Effector CD8-positive, alpha-beta T cell (primary cell): ENCODE data around the gene PEBP1.
"Not testable (repeated sequence)": the region's sequence is repeated elsewhere in the genome, so short reads cannot be mapped to it uniquely, and the experiment has no call there.

Source experiments
- DNase-seq: peaks from one replicate; lab custom pipeline; 2025; lab: John Stamatoyannopoulos, UW
- total RNA-seq, 4 experiments: gene quantifications; one replicate each; lab custom pipeline; 2026; lab: John Stamatoyannopoulos, UW

PEBP1 gene
- total RNA-seq: 117 to 176 (median 145) reads per million in 4 experiments

DNA sequence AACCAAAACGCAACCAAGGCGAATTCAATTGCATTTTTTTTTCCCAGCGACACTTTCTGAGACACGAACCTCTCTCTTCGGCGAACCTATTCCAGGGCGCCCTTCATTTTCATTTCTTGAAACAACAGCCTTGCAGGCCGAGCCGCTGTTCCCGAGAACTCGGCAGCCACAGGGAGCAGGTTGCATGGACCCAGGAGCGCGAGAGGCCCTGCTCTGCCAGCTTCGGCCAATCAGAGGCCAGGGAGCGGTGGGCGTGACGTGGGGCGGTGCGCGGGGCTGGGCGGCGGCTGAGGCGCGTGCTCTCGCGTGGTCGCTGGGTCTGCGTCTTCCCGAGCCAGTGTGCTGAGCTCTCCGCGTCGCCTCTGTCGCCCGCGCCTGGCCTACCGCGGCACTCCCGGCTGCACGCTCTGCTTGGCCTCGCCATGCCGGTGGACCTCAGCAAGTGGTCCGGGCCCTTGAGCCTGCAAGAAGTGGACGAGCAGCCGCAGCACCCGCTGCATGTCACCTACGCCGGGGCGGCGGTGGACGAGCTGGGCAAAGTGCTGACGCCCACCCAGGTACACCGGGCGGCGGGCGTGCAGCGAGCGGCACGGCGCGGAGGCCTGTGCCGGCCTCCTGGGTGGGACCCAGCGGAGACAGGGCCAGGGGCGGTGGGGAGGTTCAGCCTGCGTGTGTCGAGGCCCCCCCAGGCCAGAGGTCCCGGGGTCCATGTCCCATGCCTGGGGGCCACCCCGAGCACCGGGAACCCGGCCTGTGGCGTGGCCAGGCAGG, at the start of gene PEBP1:
PEBP1 (plus strand) TSS at position 337 of the 771 bp plus-strand sequence; CDS start at position 423, 86 bp downstream.
- DNase-seq: peak; percentile 86

GRCh38 chr12:118089782-118090181, 46.1 kb upstream of the PEBP1 start:
- no peak for DNase-seq

- DNase-seq: no peak
These were observed 41.9 kb upstream of the PEBP1 start for GRCh38 chr12:118094039-118094438.

DNA sequence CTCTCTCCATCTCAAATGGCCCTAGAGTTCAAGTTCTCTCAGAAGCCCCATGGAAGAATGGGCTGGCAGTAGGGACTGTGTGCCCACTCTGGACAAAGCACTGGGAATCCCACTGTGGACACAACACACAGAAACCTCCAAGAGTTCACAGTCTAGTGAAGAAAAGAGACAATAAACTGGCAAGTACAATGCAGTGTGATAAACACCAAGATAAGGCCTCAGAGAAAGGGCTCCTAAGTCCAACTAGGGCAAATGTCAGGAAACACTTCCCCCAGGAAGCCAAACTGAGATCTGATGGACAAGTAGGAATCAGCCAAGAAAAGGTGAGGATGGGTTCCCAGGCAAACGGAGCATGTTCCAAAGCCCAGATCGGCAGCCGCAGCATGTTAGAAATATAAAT, 37.5 kb upstream of the PEBP1 start:
- DNase-seq: no peak

DNA sequence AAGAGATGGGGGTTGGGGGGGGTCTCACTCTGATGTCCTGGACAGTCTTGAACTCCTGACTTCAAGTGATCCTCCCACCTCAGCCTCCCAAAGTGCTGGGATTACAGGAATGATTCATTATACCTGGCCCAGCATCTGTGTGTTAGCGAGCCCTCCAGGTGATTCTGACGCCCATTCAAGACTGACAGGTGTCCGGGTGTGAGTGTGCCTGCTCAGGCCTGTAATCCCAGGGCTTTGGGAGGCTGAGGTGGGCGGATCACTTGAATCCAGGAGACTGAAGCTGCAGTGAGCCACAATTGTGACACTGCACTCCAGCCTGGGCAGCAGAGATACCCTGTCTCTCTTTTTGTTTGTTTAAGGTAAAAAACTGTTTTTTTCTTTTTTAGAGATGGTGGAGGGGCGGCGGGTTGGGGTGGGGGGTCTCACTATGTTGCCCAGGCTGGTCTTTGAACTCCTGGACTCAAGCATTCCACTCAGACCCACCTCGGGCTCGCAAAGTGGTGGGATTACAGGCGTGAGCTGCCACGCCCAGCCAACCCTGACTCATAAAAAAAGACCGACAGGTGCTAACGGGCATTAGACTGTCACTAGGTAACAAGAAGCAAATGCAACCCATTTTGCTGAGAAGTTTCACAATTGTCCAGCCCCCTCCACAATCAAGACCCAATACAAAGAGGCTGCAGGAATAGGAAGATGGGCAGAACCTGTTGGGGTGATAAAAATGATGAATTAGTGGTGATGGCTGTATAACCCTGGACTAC, 36.8 kb upstream of the PEBP1 start:
- no peak for DNase-seq

GRCh38 chr12:118101051-118101450, 34.9 kb upstream of the PEBP1 start:
- DNase-seq: no peak

DNA sequence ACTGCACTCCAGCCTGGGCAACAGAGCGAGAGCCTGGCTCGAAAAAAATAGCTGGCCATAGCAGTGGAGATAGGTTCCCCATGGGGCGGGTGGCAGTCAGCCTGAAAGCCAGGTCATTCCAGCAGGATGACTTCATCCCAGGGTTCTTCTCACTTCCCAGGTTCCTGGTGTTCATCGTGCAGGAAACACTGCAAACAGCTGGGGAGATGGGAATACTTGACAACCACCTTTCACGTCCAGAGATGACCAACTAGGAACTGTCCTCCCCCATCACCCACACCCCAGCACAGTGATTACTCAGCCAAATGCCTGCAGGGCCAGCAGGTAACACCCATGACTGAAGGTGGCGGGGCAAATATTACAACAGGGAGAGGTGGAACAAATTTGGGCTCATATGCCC, 33.9 kb upstream of the PEBP1 start:
- no peak for DNase-seq

- DNase-seq: no peak
These were observed 33.3 kb upstream of the PEBP1 start for GRCh38 chr12:118102609-118103008.

GRCh38 chr12:118103201-118103600, 32.7 kb upstream of the PEBP1 start:
- no peak for DNase-seq

GRCh38 chr12:118103601-118104382, 32.1 kb upstream of the PEBP1 start, which contains the start of gene VSIG10:
TSS of gene VSIG10 (minus strand) at chr12:118104011. CDS start at chr12:118103671, 340 bp downstream.
- DNase-seq: no peak

DNA sequence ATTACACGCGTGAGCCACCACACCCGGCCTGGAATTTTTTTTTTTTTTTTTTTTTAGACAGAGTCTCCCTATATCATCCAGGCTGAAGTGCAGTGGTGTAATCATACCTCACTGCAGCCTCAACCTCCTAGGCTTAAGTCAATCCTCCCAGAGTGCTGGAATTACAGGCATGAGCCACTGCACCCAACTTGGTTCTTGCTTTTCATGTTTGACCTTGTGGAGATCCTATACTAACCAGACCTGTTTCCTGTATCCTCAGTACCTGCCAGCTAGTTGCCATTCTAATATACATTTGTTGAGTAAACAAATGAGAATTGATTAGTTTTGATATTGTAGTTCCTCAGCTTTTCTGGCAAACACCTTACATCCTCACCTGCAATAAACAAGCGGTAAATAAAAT, 28.9 kb upstream of the PEBP1 start:
- DNase-seq: no peak

- no peak for DNase-seq
These were observed 28.2 kb upstream of the PEBP1 start for GRCh38 chr12:118107694-118108093.

DNA sequence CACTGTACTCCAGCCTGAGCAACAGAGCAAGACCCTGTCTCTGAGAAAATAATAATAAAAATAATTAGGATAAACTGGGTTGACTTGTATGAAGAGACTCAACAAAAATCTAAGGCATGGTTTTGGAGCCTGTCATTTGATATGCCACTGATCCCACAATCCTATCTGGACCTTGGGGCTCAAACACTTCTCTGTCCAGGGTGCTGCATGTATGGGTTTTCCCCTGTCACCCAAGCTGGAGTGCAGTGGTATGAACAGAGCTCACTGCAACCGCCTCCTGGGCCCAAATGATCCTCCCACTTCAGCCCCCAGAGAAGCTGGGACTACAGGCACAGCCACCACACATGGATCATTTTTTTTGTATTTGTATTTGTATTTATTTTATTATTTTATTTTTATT, 26.8 kb upstream of the PEBP1 start:
- DNase-seq: no peak

DNA sequence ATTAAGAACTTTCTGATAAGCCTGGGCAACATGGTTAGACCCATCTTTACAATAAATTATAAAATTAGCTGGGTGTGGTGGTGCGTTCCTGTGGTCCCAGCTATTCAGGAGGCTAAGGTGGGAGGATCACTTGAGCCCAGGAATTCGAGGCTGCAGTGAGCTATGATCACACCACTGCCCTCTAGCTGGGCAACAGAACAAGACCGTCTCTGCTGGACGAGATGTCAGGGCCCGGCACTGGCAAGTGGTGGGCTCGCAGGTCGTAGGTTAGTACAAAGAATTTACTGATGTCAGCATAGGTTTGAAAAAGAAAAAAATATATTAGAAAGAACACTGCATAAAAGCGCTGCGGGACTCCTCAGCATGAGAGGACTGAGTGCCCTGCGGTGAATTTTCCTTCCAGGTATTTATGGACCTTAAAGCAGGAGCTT, 16.5 kb upstream of the PEBP1 start:
- no peak for DNase-seq

DNA sequence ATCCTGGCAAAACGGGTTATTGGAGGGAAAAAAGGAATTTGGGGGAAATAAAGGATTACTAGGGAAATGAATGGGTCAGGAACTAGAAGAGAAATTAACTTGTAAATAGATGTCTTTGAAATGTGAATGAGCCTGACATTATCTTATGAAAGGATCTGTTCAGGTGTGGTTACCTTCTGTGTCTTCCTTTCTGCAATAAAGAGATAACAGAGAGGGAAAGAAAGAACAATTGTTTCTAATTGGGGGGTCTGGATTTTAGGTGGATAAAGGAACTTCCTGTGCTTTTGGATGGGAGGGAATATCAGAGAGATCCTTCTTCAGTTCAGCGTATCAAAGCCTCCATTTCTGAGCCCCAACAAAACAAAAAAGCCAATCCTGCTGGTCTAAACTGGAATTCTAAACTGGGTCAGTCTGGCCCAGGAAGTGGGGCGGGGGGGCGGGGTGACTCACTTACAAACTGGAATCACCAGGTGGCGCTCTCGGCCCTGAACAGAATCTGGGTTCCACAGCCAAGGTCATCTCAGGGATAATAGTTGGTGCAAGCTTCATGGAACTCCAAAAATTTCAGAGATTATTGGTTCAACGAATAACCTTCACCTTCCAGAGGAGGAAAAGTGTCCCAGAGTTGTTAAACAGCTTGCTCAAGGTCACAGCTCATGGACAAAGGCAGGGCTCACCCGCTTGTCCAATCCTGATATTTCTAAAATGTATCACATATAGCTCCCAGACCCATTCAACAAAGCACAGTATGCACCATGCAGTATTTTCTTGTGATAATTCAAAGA, 15.2 kb upstream of the PEBP1 start:
- DNase-seq: peak; percentile 45

DNA sequence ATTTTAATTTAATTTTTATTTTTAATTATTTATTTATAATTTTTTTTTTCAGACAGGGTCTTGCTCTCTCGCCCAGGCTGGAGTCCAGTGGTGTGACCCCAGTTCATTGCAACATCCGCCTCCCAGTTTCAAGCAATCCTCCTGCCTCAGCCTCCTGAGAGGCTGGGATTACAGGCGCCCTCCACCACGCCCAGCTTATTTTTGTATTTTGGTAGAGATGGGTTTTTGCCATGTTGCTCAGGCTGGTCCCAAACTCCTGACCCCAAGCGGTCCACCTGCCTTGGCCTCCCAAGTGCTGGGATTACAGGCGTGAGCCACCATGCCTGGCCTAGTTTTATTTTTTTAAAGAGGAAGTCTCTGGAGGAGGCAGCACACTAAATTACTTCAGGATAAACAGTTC, 13.7 kb upstream of the PEBP1 start:
- no peak for DNase-seq

DNA sequence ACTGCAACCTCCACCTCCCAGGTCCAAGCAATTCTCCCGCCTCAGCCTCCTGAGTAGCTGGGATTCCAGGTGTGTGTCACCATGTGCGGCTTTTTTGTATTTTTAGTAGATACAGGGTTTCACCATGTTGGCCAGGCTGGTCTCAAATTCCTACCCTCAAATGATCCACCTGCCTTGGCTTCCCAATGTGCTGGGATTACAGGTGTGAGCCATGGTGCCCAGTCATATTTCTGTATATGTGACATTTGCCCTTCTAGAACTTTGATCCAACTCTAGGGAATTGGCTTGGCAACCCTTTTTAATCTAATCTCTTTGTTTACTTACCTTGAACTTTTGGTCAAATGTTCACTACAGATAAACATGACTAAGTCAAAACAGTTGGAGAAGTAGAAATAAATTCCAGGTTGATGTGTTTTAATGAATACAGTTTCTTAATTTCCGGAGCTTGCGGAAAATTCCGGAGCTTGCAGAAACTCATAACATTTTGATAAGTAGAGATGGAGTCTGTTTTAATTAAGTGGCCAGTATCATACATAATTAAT, 11.5 kb upstream of the PEBP1 start:
- DNase-seq: no peak

DNA sequence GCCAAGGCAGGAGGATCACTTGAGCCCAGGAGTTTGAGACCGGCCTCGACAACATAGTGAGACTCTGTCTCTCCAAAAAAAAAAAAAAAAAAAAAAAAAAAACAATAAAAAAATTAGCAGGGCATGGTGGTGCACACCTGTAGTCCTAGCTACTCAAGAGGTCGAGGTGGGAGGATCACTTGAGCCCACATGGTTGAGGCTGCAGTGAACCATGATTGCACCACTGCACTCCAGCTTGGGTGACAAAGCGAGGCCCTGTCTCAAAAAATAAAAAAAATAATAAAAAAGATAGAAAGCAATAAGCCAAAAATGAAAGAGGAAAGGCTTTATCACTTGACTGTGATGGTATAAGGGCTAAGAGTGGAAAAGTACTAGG, 10.2 kb upstream of the PEBP1 start:
- no peak for DNase-seq

GRCh38 chr12:118126119-118126757, 9.7 kb upstream of the PEBP1 start:
- no peak for DNase-seq

- no peak for DNase-seq
These were observed 8.1 kb upstream of the PEBP1 start for GRCh38 chr12:118127867-118128266.

DNA sequence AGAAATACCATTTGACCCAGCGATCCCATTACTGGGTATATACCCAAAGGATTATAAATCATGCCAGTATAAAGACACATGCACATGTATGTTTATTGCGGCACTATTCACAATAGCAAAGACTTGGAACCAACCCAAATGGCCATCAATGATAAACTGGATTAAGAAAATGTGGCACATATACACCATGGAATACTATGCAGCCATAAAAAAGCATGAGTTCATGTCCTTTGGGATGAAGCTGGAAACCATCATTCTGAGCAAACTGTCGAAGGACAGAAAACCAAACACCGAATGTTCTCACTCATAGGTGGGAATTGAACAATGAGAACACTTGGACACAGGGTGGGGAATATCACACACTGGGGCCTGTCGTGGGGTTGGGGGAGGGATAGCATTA, 6.5 kb upstream of the PEBP1 start:
- DNase-seq: not testable (repeated sequence)
